Right renal cortex interstitium (tissue), 3 donors: ENCODE measurements around the gene RAB40C. TPM values are rescaled to one million over a fixed set of nuclear protein-coding genes. Genes with fewer than 3 reads are reported as not detected.

Experiments used
- DNase-seq, 3 donors: peaks; one replicate each; pipeline ENCODE4 v3.0.0-alpha.2; 2013; ENCODE audit warnings: low read depth in 3 of 3, low spot score in 2 of 3
- polyA plus RNA-seq, 3 donors: library from polyadenylated mRNA; unstranded; fragments of 120-200 nt; gene quantifications; one replicate each; pipeline ENCODE4 v1.2.1, GENCODE V29; 2013; ENCODE audit not compliant: insufficient read length in 3 of 3

The RAB40C gene
- polyA plus RNA-seq, 3 donors: 12.7 to 16.6 (median 14.4) TPM

GRCh38 chr16:558298-559020 is 31.4 kb upstream of the RAB40C start:
- no peak for DNase-seq

DNA sequence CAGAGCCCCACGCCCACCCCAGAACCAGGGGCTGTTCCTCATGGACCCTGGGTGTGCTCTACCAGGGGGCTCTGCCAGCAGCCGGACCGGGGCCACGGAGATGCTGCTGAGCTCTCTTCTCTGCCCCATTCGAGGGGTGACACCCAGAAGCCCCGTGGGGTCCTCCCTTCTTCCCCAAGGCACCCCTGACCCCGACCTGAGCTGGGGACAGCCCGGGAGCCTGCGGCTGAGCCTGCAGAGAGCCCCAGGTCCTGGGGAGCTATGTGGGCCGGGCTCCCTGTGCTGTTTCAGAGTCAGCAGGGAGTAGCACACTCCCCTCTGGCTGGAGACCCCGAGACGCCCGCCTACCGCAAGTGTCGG is 30.9 kb upstream of the RAB40C start:
- DNase-seq: no peak

GRCh38 chr16:559411-560203 is 30.3 kb upstream of the RAB40C start:
- DNase-seq: no peak

DNA sequence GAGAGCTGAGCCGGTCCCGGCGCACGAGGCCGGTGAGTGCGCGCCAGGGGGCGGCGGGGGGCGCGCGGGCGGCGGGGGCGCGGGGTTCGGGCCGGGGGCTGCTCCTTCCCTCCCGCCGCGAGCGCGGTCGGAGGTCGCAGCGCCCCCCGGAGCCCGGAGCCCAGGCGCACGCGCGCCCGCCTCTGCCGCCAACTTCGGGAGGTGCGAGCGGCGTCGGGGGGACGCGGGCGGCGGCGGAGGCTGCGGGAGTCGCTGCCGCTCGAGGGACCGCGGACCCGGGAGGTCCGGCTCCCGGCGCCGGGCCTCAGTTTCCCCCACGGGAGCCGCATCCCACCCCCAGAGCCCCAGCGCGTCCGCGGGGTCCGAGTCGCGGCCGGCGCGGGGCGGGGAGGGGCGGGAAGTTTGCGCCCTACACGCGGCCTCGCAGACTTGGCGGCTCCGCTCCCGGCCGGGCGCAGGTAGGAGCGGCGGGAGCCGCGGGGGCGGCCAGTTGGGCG is 29.6 kb upstream of the RAB40C start, which contains the start of gene PRR35:
Gene PRR35, plus strand, starts transcription at position 191 of the 497 bp plus-strand sequence. CDS start 2,901 bp downstream, outside the sequence.
- DNase-seq: no peak

DNA sequence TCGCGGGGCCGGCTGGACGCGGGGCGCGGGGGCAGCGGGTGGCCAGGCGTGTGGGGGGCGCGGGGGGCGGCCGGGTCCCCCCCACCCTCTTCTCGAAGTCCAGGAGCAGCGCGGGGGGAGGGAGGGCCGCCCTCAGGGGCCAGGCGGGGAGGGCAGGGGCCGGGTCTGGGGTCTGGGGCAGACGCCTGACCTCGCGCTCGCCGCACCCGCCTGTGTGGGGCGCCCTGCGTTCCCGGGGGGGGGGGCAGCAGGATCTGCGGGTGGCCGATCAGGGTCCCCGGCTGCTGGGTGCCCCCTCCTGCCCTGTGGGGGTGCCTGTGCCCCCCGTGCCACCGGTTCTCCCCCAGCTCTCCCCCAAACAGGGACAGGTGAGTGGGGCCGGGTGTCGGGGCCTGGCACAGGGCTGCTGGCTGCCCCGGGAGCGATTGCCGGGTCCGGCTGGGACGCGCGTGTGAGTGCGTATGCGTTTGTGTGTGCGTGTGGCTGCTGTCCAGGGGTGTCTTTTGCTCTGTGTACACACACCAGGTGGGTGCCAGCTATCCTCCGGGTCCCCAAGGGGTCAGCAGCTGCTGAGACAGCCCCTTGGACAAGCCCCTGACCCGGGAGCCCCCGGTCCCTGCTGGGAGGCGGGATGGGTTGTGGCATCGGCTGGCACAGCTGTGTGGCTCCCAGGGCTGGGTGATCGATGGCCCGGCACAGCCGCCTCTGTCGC is 29.0 kb upstream of the RAB40C start:
- no peak for DNase-seq

GRCh38 chr16:561413-561794 is 28.5 kb upstream of the RAB40C start:
- no peak for DNase-seq

GRCh38 chr16:561957-562938 is 27.6 kb upstream of the RAB40C start:
- DNase-seq: no peak

DNA sequence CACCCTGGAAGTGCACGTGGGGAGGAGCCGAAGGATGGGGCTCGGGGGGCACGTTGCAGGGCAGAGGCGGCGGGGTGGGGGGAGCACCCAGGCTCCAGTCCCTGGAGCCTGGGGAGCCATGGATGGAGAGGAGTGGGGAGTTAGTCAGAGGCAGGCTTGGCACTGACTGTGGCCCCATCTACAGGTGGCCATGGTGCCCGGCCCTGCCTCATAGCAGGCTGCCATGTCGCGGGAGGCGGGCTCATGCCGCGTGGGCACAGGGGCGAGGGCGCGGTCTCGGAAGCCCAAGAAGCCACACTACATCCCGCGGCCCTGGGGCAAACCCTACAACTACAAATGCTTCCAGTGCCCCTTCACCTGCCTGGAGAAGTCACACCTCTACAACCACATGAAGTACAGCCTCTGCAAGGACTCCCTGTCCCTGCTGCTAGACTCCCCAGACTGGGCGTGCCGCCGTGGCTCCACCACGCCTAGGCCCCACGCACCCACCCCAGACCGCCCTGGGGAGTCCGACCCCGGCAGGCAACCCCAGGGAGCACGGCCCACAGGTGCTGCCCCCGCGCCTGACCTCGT is 26.7 kb upstream of the RAB40C start:
- DNase-seq: no peak

DNA sequence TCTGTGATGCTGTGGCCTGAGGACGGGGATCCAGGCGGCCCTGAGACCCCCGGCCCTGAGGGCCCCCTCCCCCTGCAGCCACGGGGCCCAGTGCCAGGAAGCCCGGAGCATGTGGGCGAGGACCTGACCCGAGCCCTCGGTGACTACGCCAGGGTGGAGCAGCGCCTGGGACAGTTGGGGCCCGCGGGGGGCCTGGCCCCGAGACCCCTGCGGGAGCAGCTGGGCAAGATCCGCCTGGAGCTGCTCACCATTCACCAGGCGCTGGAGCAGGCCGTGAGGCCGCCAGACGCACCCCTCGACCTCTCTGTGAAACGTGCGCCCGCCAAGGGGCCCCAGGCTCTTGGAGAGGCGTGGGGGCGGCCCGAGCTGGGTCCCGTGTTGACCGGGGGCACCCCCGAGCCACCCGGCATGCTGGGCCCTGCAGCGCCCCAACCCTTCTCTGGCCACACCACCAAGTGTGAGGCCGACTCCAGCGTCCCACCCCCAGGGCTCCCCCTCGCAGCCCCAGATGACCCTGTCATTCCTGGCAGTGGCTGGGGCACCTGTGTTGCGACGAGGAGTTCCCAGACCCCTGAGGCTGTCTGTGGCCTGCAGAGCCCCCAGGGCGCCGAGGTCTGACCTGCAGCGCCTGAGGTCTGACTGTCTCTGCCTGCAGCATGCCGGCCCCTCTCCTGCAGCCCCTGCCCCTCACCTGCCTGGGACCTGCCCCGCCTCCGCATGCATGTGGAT is 25.0 kb upstream of the RAB40C start:
- no peak for DNase-seq

GRCh38 chr16:565419-566330 is 24.2 kb upstream of the RAB40C start:
- peak in 2 of 3 donors; percentile 67 to 73 for DNase-seq

GRCh38 chr16:566475-567372 is 23.1 kb upstream of the RAB40C start, which contains the start of gene NHLRC4:
Gene NHLRC4 (plus strand): TSS chr16:567005. CDS start chr16:568048, 1,043 bp downstream.
- DNase-seq: peak in 1 of 3 donors; percentile 57

- no peak for DNase-seq
Measured at GRCh38 chr16:567373-568256, 22.3 kb upstream of the RAB40C start.

DNA sequence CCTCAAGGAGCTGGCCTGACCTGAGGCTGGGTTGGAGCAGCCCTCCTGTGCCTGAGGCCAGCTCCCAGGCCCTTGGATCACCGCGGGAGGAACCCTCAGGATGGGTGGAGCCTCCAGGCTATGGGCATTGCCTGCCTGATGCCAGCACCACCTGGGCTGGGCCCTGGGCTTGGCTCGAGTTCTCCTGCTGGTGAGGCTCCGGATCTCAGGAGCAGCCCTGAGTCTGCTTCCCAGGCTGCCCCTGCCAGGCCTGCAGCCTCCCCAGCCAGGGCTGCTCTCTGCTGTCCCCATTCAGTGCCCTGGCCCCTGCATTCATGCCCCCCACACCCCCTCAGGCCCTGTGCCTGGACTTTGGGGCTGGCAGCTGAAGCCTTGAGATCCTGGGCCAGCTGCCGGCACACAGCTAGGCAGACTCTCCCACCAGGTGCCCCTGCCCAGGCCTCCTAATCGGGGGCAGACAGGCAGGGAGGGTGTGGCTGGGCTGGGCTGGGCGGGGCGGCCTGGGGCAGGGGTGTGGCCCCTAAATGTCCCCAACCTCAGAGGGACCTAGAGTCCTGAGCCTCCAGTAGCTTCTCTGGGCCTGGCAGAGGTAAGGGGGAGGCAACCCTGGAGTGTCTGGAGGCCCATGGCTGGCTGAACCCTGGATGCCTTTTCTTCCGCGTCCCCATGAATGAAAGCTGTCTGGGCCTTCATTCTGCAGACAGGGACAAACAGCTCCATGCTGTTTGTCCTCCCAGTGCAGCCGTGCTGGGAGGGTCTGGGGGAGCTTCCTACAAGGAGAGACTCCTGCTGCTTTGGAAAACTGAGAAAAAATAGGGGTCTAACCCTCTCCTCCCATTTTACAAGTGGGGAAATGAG is 21.2 kb upstream of the RAB40C start:
- DNase-seq: no peak

DNA sequence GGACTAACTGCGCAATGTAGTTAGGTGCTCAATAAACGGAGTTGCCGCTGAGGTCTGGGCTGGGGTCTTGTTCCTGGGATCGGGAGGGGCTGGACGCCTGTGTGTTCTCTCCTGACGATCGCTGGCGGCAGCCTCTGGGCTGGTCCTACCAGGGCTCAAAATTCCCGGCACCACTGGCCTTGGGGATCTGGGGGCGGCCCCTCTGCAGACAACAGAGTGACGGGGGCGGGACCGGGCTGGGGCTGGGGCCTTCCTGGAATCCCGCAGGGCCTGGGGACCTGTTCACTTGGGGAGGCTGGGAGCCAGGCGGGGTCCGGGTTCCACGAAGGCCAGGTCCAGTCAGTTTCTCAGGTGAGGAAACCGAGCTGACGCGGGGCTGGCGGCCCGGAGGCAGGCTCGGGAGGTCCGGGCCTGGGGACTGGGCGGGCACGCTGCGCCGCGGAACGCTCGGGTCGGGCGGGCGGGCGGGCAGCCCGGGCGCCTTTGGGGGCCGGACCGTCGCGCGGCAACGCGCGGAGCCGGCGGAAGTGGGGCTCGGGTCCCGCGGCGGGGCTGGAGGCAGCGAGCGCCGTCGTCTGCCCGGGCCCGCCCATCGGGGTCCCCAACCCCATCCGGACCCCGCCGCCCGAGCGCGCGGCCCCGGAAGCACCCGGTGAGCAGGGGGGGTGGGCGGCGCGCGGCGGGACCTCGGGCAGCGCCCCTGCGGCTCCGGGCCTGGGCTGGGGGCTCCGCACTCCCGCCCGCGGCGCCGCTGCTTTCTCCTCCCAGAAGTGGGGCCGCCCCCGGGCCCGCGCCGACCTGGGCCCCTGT is 20.2 kb upstream of the RAB40C start, which contains the start of gene PIGQ:
Gene PIGQ, plus strand, starts transcription at position 524 of the 810 bp plus-strand sequence. CDS start 4,107 bp downstream, outside the sequence.
- DNase-seq: no peak
